H1 (cell line): ENCODE results near the gene RAB36. TPM values are rescaled to one million over a fixed set of nuclear protein-coding genes. Genes with fewer than 3 reads are reported as not detected.

Experiments
- CTCF ChIA-PET: fragments of 300-600 bp; sonication (Branson Sonifier 250); formaldehyde crosslinking; loops from one replicate; lab custom pipeline; 2021; ENCODE audit not compliant: partially characterized antibody; lab: Charles Lee
- POLR2A ChIA-PET: fragments of 300-600 bp; sonication (Branson Sonifier 250); formaldehyde crosslinking; loops from one replicate; lab custom pipeline; 2021; ENCODE audit warnings: inconsistent platforms; ENCODE audit not compliant: partially characterized antibody; lab: Charles Lee
- DNase-seq, 2 experiments: peaks; one replicate each; pipeline versions ENCODE4 v3.0.0 to v3.0.0-alpha.2; 2010 to 2022; ENCODE audit warnings: low spot score in 2 of 2, low read depth in 1 of 2, mixed read lengths in 1 of 2
- FAIRE-seq: peaks from 2 replicates; lab custom pipeline; 2011; peaks lifted over from hg19 to GRCh38; lab: Jason Lieb, UNC
- H2AFZ ChIP-seq: 2 replicates; pipeline ENCODE4 v1.8.1; 2012; ENCODE audit warnings: low read length, inconsistent platforms
- H2AK5ac ChIP-seq: 2 replicates; pipeline ENCODE4 v1.6.1; 2013; ENCODE audit warnings: low read depth, low read length
- H2BK120ac ChIP-seq: replicated peaks from 2 replicates; pipeline ENCODE3; 2013; ENCODE audit warnings: low read depth, low read length, inconsistent platforms
- H2BK12ac ChIP-seq: 2 replicates; pipeline ENCODE4 v1.6.1; 2013; ENCODE audit warnings: low read depth, low read length
- H2BK15ac ChIP-seq: 2 replicates; pipeline ENCODE4 v1.6.1; 2013; ENCODE audit warnings: low read length
- H2BK20ac ChIP-seq: 2 replicates; pipeline ENCODE4 v1.6.1; 2013; ENCODE audit warnings: low read length
- H2BK5ac ChIP-seq: 2 replicates; pipeline ENCODE4 v1.6.1; 2013; ENCODE audit warnings: low read depth, low read length
- H3K14ac ChIP-seq: 2 replicates; pipeline ENCODE4 v1.6.1; 2013; ENCODE audit warnings: inconsistent platforms; ENCODE audit not compliant: insufficient read length
- H3K18ac ChIP-seq: 2 replicates; pipeline ENCODE4 v1.6.1; 2013; ENCODE audit warnings: low read length; ENCODE audit errors: extremely low read depth
- H3K23ac ChIP-seq: 2 replicates; pipeline ENCODE4 v1.6.1; 2013; ENCODE audit warnings: inconsistent platforms; ENCODE audit not compliant: insufficient read length
- H3K23me2 ChIP-seq: 2 replicates; pipeline ENCODE4 v1.6.1; 2013; ENCODE audit warnings: low read depth, low read length
- H3K27ac ChIP-seq: 2 replicates; pipeline ENCODE4 v1.6.1; 2011; ENCODE audit warnings: low read depth, low read length, inconsistent platforms
- H3K27me3 ChIP-seq, 4 experiments: replicated peaks in 1 of 4; 1 replicate in 1 of 4; 2 replicates in 3 of 4; pipeline versions ENCODE4 v1.6.1 to v1.8.1; 2011 to 2013; ENCODE audit warnings: low read length in 3 of 4, mild to moderate bottlenecking in 3 of 4, inconsistent platforms in 2 of 4, mixed read lengths in 2 of 4, moderate library complexity in 1 of 4; ENCODE audit not compliant: control insufficient read depth in 3 of 4, insufficient read depth in 3 of 4; ENCODE audit errors: extremely low read depth in 1 of 4
- H3K36me3 ChIP-seq, 4 experiments: 2 replicates each; pipeline versions ENCODE4 v1.6.1 to v1.8.1; 2011 to 2013; ENCODE audit warnings: mild to moderate bottlenecking in 4 of 4, low read length in 3 of 4, moderate library complexity in 2 of 4, control low read depth in 1 of 4, inconsistent platforms in 1 of 4; ENCODE audit not compliant: insufficient read depth in 4 of 4, control insufficient read depth in 2 of 4
- H3K4ac ChIP-seq: replicated peaks from 2 replicates; pipeline ENCODE3; 2013; ENCODE audit warnings: low read length, low read depth, mixed read lengths, inconsistent platforms; ENCODE audit not compliant: insufficient read length
- H3K4me1 ChIP-seq, 4 experiments: replicated peaks in 1 of 4; 1 replicate in 1 of 4; 2 replicates in 3 of 4; pipeline versions ENCODE4 v1.6.1 to v1.8.1; 2011 to 2013; ENCODE audit warnings: low read length in 3 of 4, inconsistent platforms in 2 of 4, mixed read lengths in 1 of 4; ENCODE audit not compliant: insufficient read depth in 4 of 4, control insufficient read depth in 3 of 4
- H3K4me2 ChIP-seq, 2 experiments: 2 replicates each; pipeline versions ENCODE4 v1.6.1 to v1.8.1; 2011 to 2013; ENCODE audit warnings: low read depth in 2 of 2, low read length in 2 of 2, control low read depth in 1 of 2, inconsistent platforms in 1 of 2, mild to moderate bottlenecking in 1 of 2; ENCODE audit not compliant: insufficient read depth in 1 of 2
- H3K4me3 ChIP-seq, 4 experiments: fragments of 200-600, 300-600 bp in 1 of 4; sonication (generic), shearing (Covaris generic), sonication (Bioruptor Twin) in 1 of 4; 2 replicates each; pipeline versions ENCODE4 v1.5.1 to v1.8.1; 2011 to 2016; ENCODE audit warnings: low read length in 4 of 4, low read depth in 3 of 4, control low read depth in 2 of 4, inconsistent platforms in 2 of 4, mild to moderate bottlenecking in 2 of 4, mixed read lengths in 1 of 4, moderate library complexity in 1 of 4; ENCODE audit not compliant: insufficient read depth in 2 of 4; ENCODE audit errors: extremely low read depth in 1 of 4
- H3K56ac ChIP-seq: replicated peaks from 2 replicates; pipeline ENCODE3; 2013; ENCODE audit warnings: low read depth, mild to moderate bottlenecking, mixed read lengths, low read length, inconsistent platforms; ENCODE audit not compliant: insufficient read length
- H3K79me1 ChIP-seq: 2 replicates; pipeline ENCODE4 v1.6.1; 2013; ENCODE audit warnings: low read depth, low read length, control low read depth
- H3K79me2 ChIP-seq, 2 experiments: 2 replicates each; pipeline versions ENCODE4 v1.6.1 to v1.8.1; 2012 to 2013; ENCODE audit warnings: low read length in 2 of 2, mild to moderate bottlenecking in 2 of 2, inconsistent platforms in 1 of 2; ENCODE audit not compliant: insufficient read depth in 2 of 2, control insufficient read depth in 1 of 2
- H3K9ac ChIP-seq, 4 experiments: replicated peaks in 1 of 4; 1 replicate in 1 of 4; 2 replicates in 3 of 4; pipeline versions ENCODE4 v1.6.1 to v1.8.1; 2011 to 2013; ENCODE audit warnings: low read depth in 3 of 4, low read length in 3 of 4, control low read depth in 2 of 4, mild to moderate bottlenecking in 2 of 4, moderate library complexity in 2 of 4, inconsistent platforms in 1 of 4; ENCODE audit errors: extremely low read depth in 1 of 4
- H3K9me3 ChIP-seq, 2 experiments: 2 replicates each; pipeline versions ENCODE4 v1.6.1 to v1.8.1; 2012 to 2013; ENCODE audit warnings: mild to moderate bottlenecking in 2 of 2, moderate library complexity in 2 of 2, control low read depth in 1 of 2, inconsistent platforms in 1 of 2, low read depth in 1 of 2, low read length in 1 of 2, mixed read lengths in 1 of 2; ENCODE audit not compliant: insufficient read depth in 2 of 2
- H4K20me1 ChIP-seq, 2 experiments: replicated peaks in 1 of 2; 2 replicates each; pipeline versions ENCODE3 to v1.8.1; 2011 to 2013; ENCODE audit warnings: inconsistent platforms in 2 of 2, low read length in 2 of 2, mild to moderate bottlenecking in 1 of 2; ENCODE audit not compliant: insufficient read depth in 2 of 2, control insufficient read depth in 1 of 2
- H4K5ac ChIP-seq: 2 replicates; pipeline ENCODE4 v1.6.1; 2013; ENCODE audit warnings: low read length, low read depth, mixed read lengths, inconsistent platforms; ENCODE audit not compliant: insufficient read length
- H4K8ac ChIP-seq: 2 replicates; pipeline ENCODE4 v1.8.0; 2013; ENCODE audit warnings: mild to moderate bottlenecking, moderate library complexity, low read length, inconsistent platforms; ENCODE audit not compliant: insufficient read depth; ENCODE audit errors: extremely low read depth
- H4K91ac ChIP-seq: replicated peaks from 2 replicates; pipeline ENCODE3; 2013; ENCODE audit warnings: low read length, mixed read lengths, inconsistent platforms; ENCODE audit not compliant: insufficient read length
- BACH1 ChIP-seq: IDR thresholded peaks from 2 replicates; pipeline ENCODE4 v1.6.1; 2012; ENCODE audit warnings: low read length, improper control_type of control experiment
- GABPA ChIP-seq: IDR thresholded peaks from 2 replicates; pipeline ENCODE4 v1.6.1; 2011; ENCODE audit warnings: mild to moderate bottlenecking, low read length, moderate library complexity, borderline replicate concordance; ENCODE audit not compliant: insufficient read depth
- KDM1A ChIP-seq: fragments of 200-600, 300-600 bp; sonication (generic); IDR thresholded peaks from 2 replicates; pipeline ENCODE4 v1.7.1; 2016; ENCODE audit warnings: mild to moderate bottlenecking, low read length, borderline replicate concordance
- RNF2 ChIP-seq: fragments of 200-900, 300-1000 bp; sonication (generic); IDR thresholded peaks from 2 replicates; pipeline ENCODE4 v1.7.1; 2016; ENCODE audit warnings: borderline replicate concordance, low read depth, mild to moderate bottlenecking, antibody characterized with exemption, low read length; ENCODE audit not compliant: poor library complexity, severe bottlenecking; ENCODE audit errors: missing control alignments
- SIX5 ChIP-seq: IDR thresholded peaks from 2 replicates; pipeline ENCODE4 v1.6.1; 2011; ENCODE audit warnings: mild to moderate bottlenecking, low read depth, low read length
- SRF ChIP-seq: IDR thresholded peaks from 2 replicates; pipeline ENCODE4 v1.6.1; 2011; ENCODE audit warnings: mild to moderate bottlenecking, low read depth, low read length, moderate library complexity
- TAF1 ChIP-seq: IDR thresholded peaks from 2 replicates; pipeline ENCODE4 v1.6.1; 2011; ENCODE audit warnings: mild to moderate bottlenecking, low read depth, low read length
- WGBS, 2 experiments: shearing (Covaris generic) in 1 of 2; methylation state at CpG; one replicate each; pipeline versions ENCODE4 v1.1.6 to v1.1.7; 2013 to 2015; ENCODE audit warnings: low lambda C conversion rate in 2 of 2, mixed read lengths in 2 of 2, inconsistent platforms in 1 of 2, low coverage in 1 of 2, missing lambda C conversion rate in 1 of 2; ENCODE audit not compliant: insufficient replicate concordance in 2 of 2, insufficient coverage in 1 of 2, insufficient read length in 1 of 2; ENCODE audit errors: extremely low coverage in 1 of 2, missing lambda C conversion rate in 1 of 2; 5-methylcytosine and 5-hydroxymethylcytosine counted together
- polyA plus RNA-seq, 7 experiments: library from polyadenylated mRNA; depleted of rRNA in 3 of 7; stranded (reverse) in 5 of 7; unstranded in 2 of 7; fragments of >200 nt in 5 of 7; fragments of 200-250 nt in 2 of 7; gene quantifications; 1 replicate in 5 of 7; 2 replicates in 1 of 7; 4 replicates in 1 of 7; pipeline versions ENCODE4 v1.2.1 to v1.2.3, GENCODE V29; 2011 to 2013; ENCODE audit warnings: missing spikeins in 2 of 7, mixed read lengths in 2 of 7
- total RNA-seq: library from RNA; stranded (reverse); fragmentation: NEBNext Ultra II Directional; extraction: Animal tissue kit (Norgen Biotek cat#: 25700); gene quantifications from 2 replicates; pipeline ENCODE4 v1.2.1, GENCODE V29; 2021

The RAB36 gene
- total and polyA plus RNA-seq, 2 of the 8 experiments (the other 6 are each of a cell fraction or from before 2014, with no cell fraction given), result 1.0 to 1.5 TPM

GRCh38 chr22:23213581-23214334 lies 68.5 kb downstream of the RAB36 start:
- H2BK120ac ChIP-seq, result no peak overlapping the region
- H3K27me3 ChIP-seq, result no peaks in the 10 kb centered on the region
- H3K9ac ChIP-seq, result no peak overlapping the region
- no peak overlapping the region for H2BK12ac ChIP-seq
- H3K23ac ChIP-seq, result no peak overlapping the region
- no peak for FAIRE-seq
- H3K14ac ChIP-seq, result no peak overlapping the region
- peaks cover 26 to 57% of the 10 kb centered on the region in 2 experiments for H4K20me1 ChIP-seq
- H3K4ac ChIP-seq, result no peak overlapping the region
- H2AFZ ChIP-seq, result no peak overlapping the region
- peaks cover 45% of the 10 kb centered on the region for H3K79me1 ChIP-seq
- peaks cover 44 to 96% of the 10 kb centered on the region in 2 experiments for H3K79me2 ChIP-seq
- no peaks in the 10 kb centered on the region for H3K23me2 ChIP-seq
- H4K5ac ChIP-seq, result no peak overlapping the region
- no peak overlapping the region for H4K91ac ChIP-seq
- DNase-seq, result no peak
- ChIA-PET CTCF (interaction anchor here (0.8 to 2.8 kb wide), 6 partner anchors 8 to 255 kb away, joined by 3 to 6 read pairs (median 4); no protein-coding TSS in a partner anchor), POLR2A (interaction anchor here (1.2 to 3.5 kb wide), 2 partner anchors 12 to 13 kb away, joined by 3 to 10 read pairs; no protein-coding TSS in a partner anchor)
- H3K56ac ChIP-seq, result no peak overlapping the region
- no peaks in the 10 kb centered on the region for H3K9me3 ChIP-seq
- no peak overlapping the region for H4K8ac ChIP-seq
- H2BK20ac ChIP-seq, result no peak overlapping the region
- H2BK15ac ChIP-seq, result no peak overlapping the region
- no peak overlapping the region for H3K4me2 ChIP-seq
- no peak overlapping the region for H3K18ac ChIP-seq
- no peak for TF ChIP-seq TAF1
- no peak for TF ChIP-seq BACH1
- no peak for TF ChIP-seq RNF2
- no peak for TF ChIP-seq SRF
- TF ChIP-seq KDM1A, result no peak
- no peak for TF ChIP-seq GABPA
- TF ChIP-seq SIX5, result no peak
- WGBS, 2 experiments, result 89% methylated on average over 11 of the region's 11 CpGs; no CpG with 5 or more reads in 1 of the 2 experiments
- H2AK5ac ChIP-seq, result no peak overlapping the region
- H3K36me3 ChIP-seq, result peaks cover 0 to 2% (median 0%) of the 10 kb centered on the region in 4 experiments; a peak in 1 of 8 replicates
- H2BK5ac ChIP-seq, result no peak overlapping the region
- H3K4me3 ChIP-seq, result no peak overlapping the region
- no peak overlapping the region for H3K27ac ChIP-seq
- H3K4me1 ChIP-seq, result peaks cover 0 to 20% (median 9%) of the 10 kb centered on the region in 4 experiments; a peak in 5 of 7 replicates
